ENCODE data around the gene RHBDD2. TPM values are rescaled to one million over a fixed set of nuclear protein-coding genes. Genes with fewer than 3 reads are reported as not detected.

Gene RHBDD2
- total and polyA plus RNA-seq, 7 donors, result 14.3 to 45.0 (median 28.2) TPM

GRCh38 chr7:75931680-75932079 is 52.8 kb downstream of the RHBDD2 start:
- 50 to 66% methylated on average over 5 of the region's 5 CpGs for WGBS, 2 donors
- no peak overlapping the region for H3K27ac ChIP-seq
- H3K4me3 ChIP-seq, result no peak overlapping the region
- no peak for TF ChIP-seq POLR2A (IDR thresholded peaks at IDR 0.05)
- TF ChIP-seq EP300 (IDR thresholded peaks at IDR 0.05), result no peak
- TF ChIP-seq CTCF (IDR thresholded peaks at IDR 0.05), result no peak
- no peak for TF ChIP-seq POLR2AphosphoS5 (IDR thresholded peaks at IDR 0.05)
- no peaks in the 10 kb centered on the region for H3K27me3 ChIP-seq
- peaks cover 0 to 4% (median 1%) of the 10 kb centered on the region in 4 donors for H3K36me3 ChIP-seq
- intact Hi-C loops (cut with DNase I), result no loop called here
- DNase-seq, result no peak
- H3K9me3 ChIP-seq, result no peaks in the 10 kb centered on the region
- no peaks in the 10 kb centered on the region for H3K4me1 ChIP-seq

- no peak for TF ChIP-seq CTCF (IDR thresholded peaks at IDR 0.05)
- peak in 2 of 4 donors; percentile 21 to 90 for TF ChIP-seq EP300 (IDR thresholded peaks at IDR 0.05)
- peak in 3 of 4 donors; percentile 22 to 80 (median 24) for TF ChIP-seq POLR2AphosphoS5 (IDR thresholded peaks at IDR 0.05)
- TF ChIP-seq POLR2A (IDR thresholded peaks at IDR 0.05), result no peak
- intact Hi-C loops (cut with DNase I), result no loop called here
- H3K36me3 ChIP-seq, result no peaks in the 10 kb centered on the region
- DNase-seq, result peak; percentile 87
- H3K4me1 ChIP-seq, result peaks cover 0 to 15% (median 7%) of the 10 kb centered on the region in 4 donors
- no peak overlapping the region for H3K4me3 ChIP-seq
- no peaks in the 10 kb centered on the region for H3K27me3 ChIP-seq
- WGBS, 2 donors, result 87% methylated on average over 15 of the region's 15 CpGs
- H3K9me3 ChIP-seq, result no peaks in the 10 kb centered on the region
- H3K27ac ChIP-seq, result peak overlapping the region in 2 of 4 donors; percentile 32 to 65
Measured at GRCh38 chr7:75937958-75938786, 59.3 kb downstream of the RHBDD2 start.

Other genes with a start within 250 kb of the RHBDD2 start
- gene HIP1, start 140.1 kb upstream of the RHBDD2 start, total RNA-seq, result 10 to 100 TPM in 1 of 4 donors, 1 to 10 TPM in 3; 7.2 to 11.9 (median 8.6) TPM
- gene HIP1, start 140.1 kb upstream of the RHBDD2 start, polyA plus RNA-seq, result 1 to 10 TPM; 1.2 to 4.6 (median 1.4) TPM
- gene CCL26, start 106.8 kb upstream of the RHBDD2 start, total RNA-seq, result 1 to 10 TPM in 1 of 4 donors, not detected in 3; 3.3 TPM
- gene CCL26, start 106.8 kb upstream of the RHBDD2 start, polyA plus RNA-seq, result 1 to 10 TPM in 2 of 3 donors, not detected in 1; 1.8 to 3.0 TPM
- gene CCL24, start 65.2 kb upstream of the RHBDD2 start, total RNA-seq, result not detected
- 10 to 100 TPM; 24.4 to 32.8 (median 25.2) TPM for gene CCL24, start 65.2 kb upstream of the RHBDD2 start, polyA plus RNA-seq
- 10 to 100 TPM; 33.2 to 47.4 (median 39.2) TPM for gene POR, start 36.1 kb downstream of the RHBDD2 start, total RNA-seq
- gene POR, start 36.1 kb downstream of the RHBDD2 start, polyA plus RNA-seq, result 10 to 100 TPM; 20.4 to 98.9 (median 49.9) TPM
- 10 to 100 TPM; 18.3 to 49.0 (median 35.9) TPM for gene TMEM120A, start 115.6 kb downstream of the RHBDD2 start, total RNA-seq
- 10 to 100 TPM; 65.9 to 88.2 (median 77.5) TPM for gene TMEM120A, start 115.6 kb downstream of the RHBDD2 start, polyA plus RNA-seq
- gene STYXL1, start 169.0 kb downstream of the RHBDD2 start, total RNA-seq, result 10 to 100 TPM in 3 of 4 donors, 1 to 10 TPM in 1; 9.4 to 30.7 (median 25.5) TPM
- gene STYXL1, start 169.0 kb downstream of the RHBDD2 start, polyA plus RNA-seq, result 10 to 100 TPM; 43.2 to 81.4 (median 49.6) TPM
- gene MDH2, start 169.1 kb downstream of the RHBDD2 start, total RNA-seq, result 10 to 100 TPM; 73.1 to 90.3 (median 79.2) TPM
- 100 to 1,000 TPM; 147 to 214 (median 164) TPM for gene MDH2, start 169.1 kb downstream of the RHBDD2 start, polyA plus RNA-seq

All from sigmoid colon (tissue), 7 donors.